Measurements from ENCODE around the gene COL17A1.

DNA sequence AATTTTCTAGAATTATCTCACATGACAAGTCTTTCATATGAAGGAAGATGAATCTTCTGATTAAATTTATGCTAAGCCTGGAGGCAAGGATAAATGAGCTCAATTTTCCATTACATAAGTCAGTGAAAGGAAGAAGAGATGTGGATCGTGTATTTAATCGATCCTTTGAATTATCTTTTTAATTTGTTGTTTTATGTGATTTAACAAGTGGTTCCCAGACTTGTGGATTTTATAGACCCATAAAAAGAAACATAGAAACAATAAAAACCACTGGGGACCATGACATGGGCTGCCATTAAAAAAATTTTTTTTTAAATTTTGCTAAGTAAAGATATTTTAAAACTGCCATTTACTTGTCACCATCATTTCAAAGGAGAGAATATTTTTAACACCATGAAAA is 73.8 kb downstream of the COL17A1 start:
- TF ChIP-seq, protein P1, sequence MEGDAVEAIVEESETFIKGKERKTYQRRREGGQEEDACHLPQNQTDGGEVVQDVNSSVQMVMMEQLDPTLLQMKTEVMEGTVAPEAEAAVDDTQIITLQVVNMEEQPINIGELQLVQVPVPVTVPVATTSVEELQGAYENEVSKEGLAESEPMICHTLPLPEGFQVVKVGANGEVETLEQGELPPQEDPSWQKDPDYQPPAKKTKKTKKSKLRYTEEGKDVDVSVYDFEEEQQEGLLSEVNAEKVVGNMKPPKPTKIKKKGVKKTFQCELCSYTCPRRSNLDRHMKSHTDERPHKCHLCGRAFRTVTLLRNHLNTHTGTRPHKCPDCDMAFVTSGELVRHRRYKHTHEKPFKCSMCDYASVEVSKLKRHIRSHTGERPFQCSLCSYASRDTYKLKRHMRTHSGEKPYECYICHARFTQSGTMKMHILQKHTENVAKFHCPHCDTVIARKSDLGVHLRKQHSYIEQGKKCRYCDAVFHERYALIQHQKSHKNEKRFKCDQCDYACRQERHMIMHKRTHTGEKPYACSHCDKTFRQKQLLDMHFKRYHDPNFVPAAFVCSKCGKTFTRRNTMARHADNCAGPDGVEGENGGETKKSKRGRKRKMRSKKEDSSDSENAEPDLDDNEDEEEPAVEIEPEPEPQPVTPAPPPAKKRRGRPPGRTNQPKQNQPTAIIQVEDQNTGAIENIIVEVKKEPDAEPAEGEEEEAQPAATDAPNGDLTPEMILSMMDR (optimal IDR thresholded peaks at IDR 0.05 in 1 of 3, IDR thresholded peaks at IDR 0.05 in 1 of 3, conservative IDR thresholded peaks at IDR 0.05 in 1 of 3; ENCODE audit: extremely low read depth in 1 of 3, insufficient read depth in 2 of 3, low read length in 3 of 3), result no peak
- no peak for TF ChIP-seq EZH2 (IDR thresholded peaks at IDR 0.05; ENCODE audit: low read length)
